K562 (cell line): ENCODE data around the gene LMO7.

ENCODE experiments used
- CTBP1 ChIP-seq: fragments of 450-650 bp; IDR thresholded peaks from 2 replicates; pipeline ENCODE4 v1.6.1; 2016; ENCODE audit warnings: borderline replicate concordance
- TF ChIP-seq, protein P1 (sequence below): sonication (generic); formaldehyde crosslinking; IDR thresholded peaks from 2 replicates; pipeline ENCODE4 v1.9.0; 2022; ENCODE audit warnings: mild to moderate bottlenecking, missing genetic modification reagents
- TF ChIP-seq, protein P2 (sequence below), 3 experiments: IDR thresholded peaks in 2 of 3; conservative IDR thresholded peaks in 1 of 3; 2 replicates each; pipeline ENCODE4 v1.5.1; 2011 to 2012; ENCODE audit warnings: low read length in 3 of 3, mild to moderate bottlenecking in 3 of 3, control low read depth in 2 of 3, improper control_type of control experiment in 1 of 3, inconsistent platforms in 1 of 3, low read depth in 1 of 3, mixed read lengths in 1 of 3, moderate library complexity in 1 of 3; ENCODE audit not compliant: insufficient read depth in 2 of 3

DNA sequence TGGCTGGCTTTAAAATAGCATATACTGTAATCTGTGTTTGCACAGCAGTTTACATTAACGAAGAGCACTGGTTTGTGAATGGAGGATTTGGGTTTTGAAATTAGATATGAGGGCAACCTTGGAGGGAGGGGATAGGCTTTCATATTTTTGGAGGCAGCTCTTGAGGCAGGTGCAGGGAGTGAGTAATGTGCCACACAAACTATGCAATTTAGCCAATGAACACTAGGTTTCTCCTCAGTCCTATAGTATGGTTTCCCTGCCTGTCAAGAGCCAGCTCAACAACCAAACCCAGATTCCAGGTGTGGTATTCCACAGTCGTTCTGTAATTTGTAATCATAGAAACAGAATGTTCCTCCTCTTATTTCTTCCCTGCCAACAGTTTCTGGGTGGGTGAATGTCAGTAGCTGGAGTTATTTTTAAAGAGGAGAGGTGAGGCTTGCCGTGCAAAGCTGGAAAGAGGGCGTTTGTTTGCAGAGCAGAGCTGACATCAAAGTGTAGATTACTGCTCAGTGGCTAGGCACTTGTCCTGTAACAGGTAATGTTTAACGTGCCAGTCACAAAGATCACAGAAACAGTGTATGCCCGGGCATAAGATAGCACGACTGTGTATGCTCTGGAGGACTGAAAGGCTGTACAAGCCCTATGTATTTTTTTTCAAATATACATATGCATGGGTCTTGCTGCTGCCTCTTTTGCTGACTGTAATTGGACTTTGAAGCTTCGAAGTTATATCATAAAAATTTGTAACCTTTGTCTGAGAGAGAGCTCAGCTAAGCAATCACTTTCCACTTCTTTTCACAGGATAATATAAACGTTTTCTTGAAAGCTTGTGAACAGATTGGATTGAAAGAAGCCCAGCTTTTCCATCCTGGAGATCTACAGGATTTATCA lies 124.2 kb downstream of the LMO7 start:
- TF ChIP-seq, protein P1, sequence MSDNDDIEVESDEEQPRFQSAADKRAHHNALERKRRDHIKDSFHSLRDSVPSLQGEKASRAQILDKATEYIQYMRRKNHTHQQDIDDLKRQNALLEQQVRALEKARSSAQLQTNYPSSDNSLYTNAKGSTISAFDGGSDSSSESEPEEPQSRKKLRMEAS = no peak
- TF ChIP-seq, protein P2, sequence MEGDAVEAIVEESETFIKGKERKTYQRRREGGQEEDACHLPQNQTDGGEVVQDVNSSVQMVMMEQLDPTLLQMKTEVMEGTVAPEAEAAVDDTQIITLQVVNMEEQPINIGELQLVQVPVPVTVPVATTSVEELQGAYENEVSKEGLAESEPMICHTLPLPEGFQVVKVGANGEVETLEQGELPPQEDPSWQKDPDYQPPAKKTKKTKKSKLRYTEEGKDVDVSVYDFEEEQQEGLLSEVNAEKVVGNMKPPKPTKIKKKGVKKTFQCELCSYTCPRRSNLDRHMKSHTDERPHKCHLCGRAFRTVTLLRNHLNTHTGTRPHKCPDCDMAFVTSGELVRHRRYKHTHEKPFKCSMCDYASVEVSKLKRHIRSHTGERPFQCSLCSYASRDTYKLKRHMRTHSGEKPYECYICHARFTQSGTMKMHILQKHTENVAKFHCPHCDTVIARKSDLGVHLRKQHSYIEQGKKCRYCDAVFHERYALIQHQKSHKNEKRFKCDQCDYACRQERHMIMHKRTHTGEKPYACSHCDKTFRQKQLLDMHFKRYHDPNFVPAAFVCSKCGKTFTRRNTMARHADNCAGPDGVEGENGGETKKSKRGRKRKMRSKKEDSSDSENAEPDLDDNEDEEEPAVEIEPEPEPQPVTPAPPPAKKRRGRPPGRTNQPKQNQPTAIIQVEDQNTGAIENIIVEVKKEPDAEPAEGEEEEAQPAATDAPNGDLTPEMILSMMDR (IDR thresholded peaks at IDR 0.05 in 2 of 3, conservative IDR thresholded peaks at IDR 0.05 in 1 of 3; ENCODE audit: insufficient read depth in 2 of 3, low read depth in 1 of 3, low read length in 3 of 3) = no peak
- TF ChIP-seq CTBP1 = no peak
